ENCODE results near the gene PSME3IP1. TPM values are rescaled to one million over a fixed set of nuclear protein-coding genes. Genes with fewer than 3 reads are reported as not detected.

PSME3IP1 gene
- total RNA-seq = 63.4 and 89.0 TPM in 2 replicates

GRCh38 chr16:57185945-57186871 lies at the start of gene PSME3IP1, which contains the start of gene RSPRY1:
Gene PSME3IP1 (minus strand): TSS chr16:57186039. CDS start chr16:57173854, 12,185 bp downstream.
Gene RSPRY1 (plus strand): TSS chr16:57186329. CDS start chr16:57204659, 18,330 bp downstream.

Other genes starting within 250 kb of the PSME3IP1 start
- 0.19 and 0.56 TPM in 2 replicates for gene CETP, start 224.1 kb downstream of the PSME3IP1 start, total RNA-seq
- 17.5 and 19.0 TPM in 2 replicates for gene NLRC5, start 196.5 kb downstream of the PSME3IP1 start, total RNA-seq
- gene CPNE2, start 93.5 kb downstream of the PSME3IP1 start, total RNA-seq = 7.3 and 15.3 TPM in 2 replicates
- gene RSPRY1, start 290 bp upstream of the PSME3IP1 start, total RNA-seq = 35.8 and 48.5 TPM in 2 replicates
- gene ARL2BP, start 59.2 kb upstream of the PSME3IP1 start, total RNA-seq = 77.8 and 78.9 TPM in 2 replicates
- under 0.01 TPM in 1 of 2 replicates, not detected in the other for gene PLLP, start 98.6 kb upstream of the PSME3IP1 start, total RNA-seq
- gene CCL22, start 172.7 kb upstream of the PSME3IP1 start, total RNA-seq = not detected in 2 replicates
- 0.19 and 1.4 TPM in 2 replicates for gene CX3CL1, start 186.5 kb upstream of the PSME3IP1 start, total RNA-seq
- not detected in 2 replicates for gene CCL17, start 218.7 kb upstream of the PSME3IP1 start, total RNA-seq